Bronchial epithelial cell (primary cell): ENCODE measurements around the gene EIPR1. TPM values are rescaled to one million over a fixed set of nuclear protein-coding genes. Genes with fewer than 3 reads are reported as not detected.

Experiments used
- DNase-seq: peaks from one replicate; pipeline ENCODE4 v3.0.0-alpha.2; 2010; ENCODE audit warnings: low read depth
- FAIRE-seq: peaks from 2 replicates; lab custom pipeline; 2011; peaks lifted over from hg19 to GRCh38; lab: Jason Lieb, UNC
- H3K27me3 ChIP-seq: 2 replicates; pipeline ENCODE4 v1.5.1; 2011; ENCODE audit warnings: low read length; ENCODE audit not compliant: control insufficient read depth, insufficient read depth
- H3K36me3 ChIP-seq: 2 replicates; pipeline ENCODE4 v1.5.1; 2011; ENCODE audit warnings: low read length; ENCODE audit not compliant: control insufficient read depth, insufficient read depth
- H3K4me3 ChIP-seq: 2 replicates; pipeline ENCODE4 v1.5.1; 2011; ENCODE audit warnings: mild to moderate bottlenecking, low read depth, low read length, control low read depth
- CTCF ChIP-seq: IDR thresholded peaks from 2 replicates; pipeline ENCODE4 v1.5.1; 2011; ENCODE audit warnings: mild to moderate bottlenecking, moderate library complexity, low read length, control low read depth, inconsistent platforms; ENCODE audit not compliant: insufficient read depth, severe bottlenecking
- total RNA-seq: library from RNA; depleted of rRNA; stranded (reverse); fragments of >200 nt; gene quantifications from 2 replicates; pipeline ENCODE4 v1.2.1, GENCODE V29; 2014

EIPR1 gene
- total RNA-seq, 1 donor from 2014 or later, result 44.5 TPM

DNA sequence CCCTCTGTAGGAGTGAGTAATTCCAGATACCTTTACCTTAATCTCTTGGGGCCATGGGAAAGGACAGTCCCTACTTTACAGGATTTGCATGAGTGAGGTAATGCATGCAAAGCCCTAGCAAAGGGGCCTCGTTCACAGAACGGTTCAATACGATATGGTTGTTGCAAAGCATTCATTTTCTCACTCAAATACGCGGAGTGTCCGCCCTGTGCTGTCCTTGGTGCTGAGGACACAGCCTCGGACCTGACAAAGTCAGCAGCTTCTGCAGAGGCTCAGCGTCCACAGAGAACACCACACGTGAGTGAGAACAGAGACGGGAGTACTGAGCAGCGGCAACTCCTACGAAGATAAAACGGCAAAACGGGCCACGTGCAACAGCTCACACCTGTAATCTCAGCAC lies 125.7 kb downstream of the EIPR1 start:
- H3K27me3 ChIP-seq, result no peaks in the 10 kb centered on the region
- no peak for DNase-seq
- no peak for TF ChIP-seq CTCF
- peaks cover 4% of the 10 kb centered on the region for H3K36me3 ChIP-seq
- no peak for FAIRE-seq
- H3K4me3 ChIP-seq, result no peak overlapping the region

- H3K36me3 ChIP-seq, result peaks cover 4% of the 10 kb centered on the region
- DNase-seq (no peak), FAIRE-seq (no peak)
- no peaks in the 10 kb centered on the region for H3K27me3 ChIP-seq
- TF ChIP-seq CTCF, result no peak
- H3K4me3 ChIP-seq, result no peak overlapping the region
Measured at GRCh38 chr2:3249476-3249962, 128.1 kb downstream of the EIPR1 start.

- Histone ChIP-seq H3K27me3 (no peaks in the 10 kb centered on the region), H3K4me3 (no peak overlapping the region), H3K36me3 (peaks cover 3% of the 10 kb centered on the region)
- DNase-seq (no peak), FAIRE-seq (no peak)
- no peak for TF ChIP-seq CTCF
Measured at GRCh38 chr2:3248754-3249475, 128.7 kb downstream of the EIPR1 start.

DNA sequence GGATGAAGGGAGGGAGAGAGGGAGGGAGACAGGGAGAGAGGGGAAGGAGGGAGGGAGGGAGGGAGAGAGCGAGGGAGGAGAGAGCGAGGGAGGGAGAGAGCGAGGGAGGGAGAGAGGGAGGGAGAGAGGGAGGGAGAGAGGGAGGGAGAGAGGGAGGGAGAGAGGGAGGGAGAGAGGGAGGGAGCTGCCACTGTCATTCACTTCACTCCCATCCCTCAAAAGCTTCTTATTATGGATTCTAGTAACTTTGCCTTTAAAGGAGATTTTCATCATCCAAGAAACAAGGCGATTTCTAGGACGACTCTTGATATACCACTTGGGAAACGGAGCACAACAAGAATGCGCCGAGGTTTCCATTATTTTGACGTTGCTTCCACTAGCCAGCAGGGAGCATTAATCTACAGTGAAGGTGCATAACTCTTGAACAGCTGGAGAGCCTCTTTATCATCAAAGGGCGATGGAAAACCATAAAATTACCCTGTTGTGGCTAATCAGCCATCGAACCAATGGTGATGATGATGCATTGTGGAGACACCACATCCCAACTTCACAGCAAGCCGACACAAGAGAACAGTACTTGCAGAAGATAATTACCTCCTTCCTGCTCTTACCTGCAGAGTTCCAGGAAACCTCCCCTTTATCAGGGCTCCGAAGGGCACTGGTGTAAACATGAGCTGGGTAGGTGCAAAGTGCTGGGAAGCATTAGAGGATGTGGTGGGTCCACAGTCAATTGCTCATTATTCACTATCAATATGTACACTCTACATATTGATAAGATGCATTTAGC lies 130.5 kb downstream of the EIPR1 start:
- Histone ChIP-seq H3K36me3 (peaks cover 1% of the 10 kb centered on the region), H3K4me3 (no peak overlapping the region), H3K27me3 (no peaks in the 10 kb centered on the region)
- DNase-seq (no peak), FAIRE-seq (no peak)
- no peak for TF ChIP-seq CTCF

DNA sequence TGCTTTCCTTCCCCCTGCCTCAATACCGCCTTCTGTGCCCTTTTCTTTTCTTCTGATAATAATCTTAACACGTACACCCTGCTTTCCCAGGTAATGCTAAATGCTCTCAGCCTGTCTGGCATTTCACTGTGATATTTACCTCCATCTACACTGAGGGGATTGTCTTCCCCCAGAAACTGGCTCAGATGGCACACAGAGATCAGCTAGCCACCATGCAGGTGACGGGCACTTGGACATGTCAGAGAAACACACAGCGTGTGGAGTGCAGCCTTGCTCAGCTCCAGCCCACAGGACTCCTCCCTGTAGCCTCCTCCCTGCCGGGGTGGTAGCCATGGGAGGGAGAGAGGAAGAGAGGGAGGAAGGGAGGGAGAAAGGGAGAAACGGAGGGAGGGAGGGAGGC lies 131.2 kb downstream of the EIPR1 start:
- H3K36me3 ChIP-seq, result peaks cover 1% of the 10 kb centered on the region
- FAIRE-seq, result no peak

More for the DNA sequence above, 131.2 kb downstream of the EIPR1 start:
- no peak for TF ChIP-seq CTCF
- no peak for DNase-seq
- no peaks in the 10 kb centered on the region for H3K27me3 ChIP-seq
- no peak overlapping the region for H3K4me3 ChIP-seq
